B cell (primary cell): ENCODE results near the gene GPR149. TPM values are rescaled to one million over a fixed set of nuclear protein-coding genes. Genes with fewer than 3 reads are reported as not detected.

ENCODE experiments used
- ATAC-seq: fragments of 200-7000 bp; cut with Tn5 transposase; one replicate; pipeline ENCODE4 v1.10.0; 2021; ENCODE audit warnings: low read depth, mild to moderate bottlenecking, moderate number of reproducible peaks, moderate library complexity
- CTCF ChIA-PET: fragments of 350-600 bp; sonication (Branson Sonifier 250); formaldehyde crosslinking; loops from one replicate; lab custom pipeline; 2021; ENCODE audit warnings: antibody characterized with exemption, inconsistent platforms; lab: Charles Lee
- POLR2A ChIA-PET: fragments of 350-600 bp; sonication (Branson Sonifier 250); formaldehyde crosslinking; loops from one replicate; lab custom pipeline; 2021; ENCODE audit warnings: antibody characterized with exemption; lab: Charles Lee
- DNase-seq: peaks from one replicate; pipeline ENCODE4 v3.0.0; 2013
- H2AFZ ChIP-seq: 2 replicates; pipeline ENCODE4 v1.6.1; 2012; ENCODE audit warnings: mild to moderate bottlenecking, low read depth, low read length; ENCODE audit not compliant: insufficient read depth, poor library complexity, severe bottlenecking
- H3K27ac ChIP-seq, 2 donors: 1 replicate in 1 of 2; 2 replicates in 1 of 2; pipeline ENCODE4 v1.5.1; 2012 to 2013; ENCODE audit warnings: low read length in 2 of 2, mild to moderate bottlenecking in 2 of 2, moderate library complexity in 1 of 2
- H3K27me3 ChIP-seq, 4 experiments: fragments of 200-600 bp in 1 of 4; sonication (generic) in 1 of 4; replicated peaks in 1 of 4; 1 replicate in 2 of 4; 2 replicates in 2 of 4; pipeline versions ENCODE4 v1.6.1 to v1.7.0; 2013 to 2016; ENCODE audit warnings: low read length in 3 of 4, mild to moderate bottlenecking in 2 of 4, mixed read lengths in 1 of 4, moderate library complexity in 1 of 4; ENCODE audit not compliant: insufficient read depth in 4 of 4, control insufficient read depth in 3 of 4; ENCODE audit errors: control extremely low read depth in 1 of 4
- H3K36me3 ChIP-seq, 2 experiments: replicated peaks in 1 of 2; 1 replicate in 1 of 2; 2 replicates in 1 of 2; pipeline versions ENCODE4 v1.6.1 to v1.7.1; 2013; ENCODE audit warnings: low read length in 1 of 2; ENCODE audit not compliant: insufficient read depth in 2 of 2, control insufficient read depth in 1 of 2; ENCODE audit errors: control extremely low read depth in 1 of 2, extremely low read depth in 1 of 2
- H3K4me1 ChIP-seq, 2 donors: fragments of 200-600 bp in 1 of 2; sonication (generic) in 1 of 2; 1 replicate in 1 of 2; 2 replicates in 1 of 2; pipeline versions ENCODE4 v1.5.1 to v1.6.1; 2013 to 2017; ENCODE audit warnings: low read length in 2 of 2; ENCODE audit not compliant: control insufficient read depth in 2 of 2, insufficient read depth in 2 of 2
- H3K4me2 ChIP-seq: replicated peaks from 2 replicates; pipeline ENCODE3; 2012; ENCODE audit warnings: mild to moderate bottlenecking, low read depth, low read length; ENCODE audit not compliant: poor library complexity, severe bottlenecking
- H3K4me3 ChIP-seq, 5 experiments: fragments of 200-600 bp in 1 of 5; sonication (generic) in 1 of 5; 1 replicate in 3 of 5; 2 replicates in 2 of 5; pipeline versions ENCODE4 v1.5.1 to v1.7.0; 2011 to 2016; ENCODE audit warnings: low read length in 4 of 5, mild to moderate bottlenecking in 4 of 5, low read depth in 2 of 5, control low read depth in 1 of 5, moderate library complexity in 1 of 5; ENCODE audit not compliant: insufficient read depth in 1 of 5; ENCODE audit errors: control extremely low read depth in 1 of 5, extremely low read depth in 1 of 5
- H3K79me2 ChIP-seq: fragments of 200-600 bp; sonication (generic); one replicate; pipeline ENCODE4 v1.6.0; 2016; ENCODE audit warnings: low read length; ENCODE audit not compliant: control insufficient read depth, insufficient read depth
- H3K9ac ChIP-seq: fragments of 200-600 bp; sonication (generic); 2 replicates; pipeline ENCODE4 v1.6.1; 2017; ENCODE audit warnings: mild to moderate bottlenecking, low read length, moderate library complexity
- H3K9me3 ChIP-seq, 3 donors: one replicate each; pipeline versions ENCODE4 v1.6.1 to v1.7.1; 2013; ENCODE audit warnings: low read length in 2 of 3; ENCODE audit not compliant: control insufficient read depth in 2 of 3, insufficient read depth in 1 of 3; ENCODE audit errors: control extremely low read depth in 1 of 3
- H4K20me1 ChIP-seq: 2 replicates; pipeline ENCODE4 v1.6.0; 2012; ENCODE audit warnings: mild to moderate bottlenecking, low read length; ENCODE audit not compliant: insufficient read depth, control insufficient read depth, poor library complexity, severe bottlenecking
- H3K27ac Mint-ChIP-seq: one replicate; pipeline ENCODE4 v1.8.0; 2021; ENCODE audit warnings: mixed read lengths
- H3K27me3 Mint-ChIP-seq: one replicate; pipeline ENCODE4 v1.8.0; 2021; ENCODE audit warnings: mixed read lengths
- H3K4me1 Mint-ChIP-seq: one replicate; pipeline ENCODE4 v1.8.0; 2021; ENCODE audit warnings: mixed read lengths
- H3K4me3 Mint-ChIP-seq: one replicate; pipeline ENCODE4 v1.8.0; 2021; ENCODE audit warnings: mixed read lengths
- H3K9me3 Mint-ChIP-seq: one replicate; pipeline ENCODE4 v1.8.0; 2022; ENCODE audit warnings: mixed read lengths; ENCODE audit not compliant: insufficient read depth
- CTCF ChIP-seq: fragments of 200-600 bp; IDR thresholded peaks from one replicate; pipeline ENCODE4 v1.8.0; 2022; ENCODE audit warnings: antibody characterized with exemption, mild to moderate bottlenecking
- EZH2 ChIP-seq: IDR thresholded peaks from 2 replicates; pipeline ENCODE4 v1.6.1; 2012; ENCODE audit warnings: borderline replicate concordance, low read depth, mild to moderate bottlenecking, moderate library complexity, low read length; ENCODE audit not compliant: insufficient read depth, poor library complexity, severe bottlenecking
- WGBS: methylation state at CpG from one replicate; pipeline ENCODE4 v1.1.5; 2013; ENCODE audit warnings: missing lambda C conversion rate; ENCODE audit not compliant: insufficient coverage; 5-methylcytosine and 5-hydroxymethylcytosine counted together
- intact Hi-C: fragments of 100-400 bp; cut with micrococcal nuclease; formaldehyde crosslinking; loops from one replicate; pipeline ENCODE4 v1.10.0; 2022
- polyA plus RNA-seq: library from polyadenylated mRNA; depleted of rRNA; stranded (reverse); fragments of >200 nt; gene quantifications from 2 replicates; pipeline ENCODE4 v1.2.3, GENCODE V29; 2012
- total RNA-seq, 2 donors: library from RNA; stranded (reverse); fragments of 120-200 nt in 1 of 2; gene quantifications; 1 replicate in 1 of 2; 2 replicates in 1 of 2; pipeline versions ENCODE4 v1.2.3 to v1.2.4, GENCODE V29; 2013 to 2022

Gene GPR149
- total and polyA plus RNA-seq, 2 donors (not counting 1 experiment from before 2014, with no cell fraction given): not detected

- Histone ChIP-seq H3K79me2 (peaks cover 9% of the 10 kb centered on the region), H3K4me1 (peaks cover 9 to 10% of the 10 kb centered on the region in 2 donors), H3K27ac (no peak overlapping the region), H3K4me2 (no peak overlapping the region), H3K9ac (no peak overlapping the region), H3K36me3 (no peaks in the 10 kb centered on the region), H2AFZ (no peak overlapping the region), H3K9me3 (no peaks in the 10 kb centered on the region), H4K20me1 (no peaks in the 10 kb centered on the region), H3K4me3 (no peak overlapping the region), H3K27me3 (no peaks in the 10 kb centered on the region)
- CTCF ChIA-PET: no interaction called here
- DNase-seq (no peak), ATAC-seq (no peak)
- H3K9me3 Mint-ChIP-seq: no peaks in the 10 kb centered on the region
- peaks cover 15% of the 10 kb centered on the region for H3K27me3 Mint-ChIP-seq
- TF ChIP-seq EZH2 (no peak), CTCF (no peak)
- H3K4me3 Mint-ChIP-seq: no peak overlapping the region
- POLR2A ChIA-PET: no interaction called here
- intact Hi-C loops: no loop called here
- H3K4me1 Mint-ChIP-seq: peaks cover 23% of the 10 kb centered on the region
- no peak overlapping the region for H3K27ac Mint-ChIP-seq
Observed at GRCh38 chr3:154327871-154328270, 102.1 kb downstream of the GPR149 start.

- no CpG with 5 or more reads among the region's 3 CpGs for WGBS
- peak overlapping the region; percentile 97 for H3K9ac ChIP-seq
- Mint-ChIP-seq H3K27me3 (peaks cover 5% of the 10 kb centered on the region), H3K27ac (peak overlapping the region; percentile 98), H3K9me3 (no peaks in the 10 kb centered on the region), H3K4me1 (peaks cover 38% of the 10 kb centered on the region), H3K4me3 (peak overlapping the region; percentile 98)
- H2AFZ ChIP-seq: peak overlapping the region; percentile 80
- peaks cover 39% of the 10 kb centered on the region for H3K79me2 ChIP-seq
- H3K4me2 ChIP-seq: peak overlapping the region; percentile 83
- intact Hi-C loops: loop anchor here (1.0 to 5.0 kb wide), 5 partner anchors 38 to 1545 kb away; partner anchors contain the start of genes C3orf33, GMPS and SLC33A1
- ATAC-seq (no peak), DNase-seq (no peak)
- no peak for TF ChIP-seq EZH2
- no peak for TF ChIP-seq CTCF
- peak overlapping the region in 4 of 5 experiments; percentile 80 to 92 (median 86) for H3K4me3 ChIP-seq
- H3K36me3 ChIP-seq: peaks cover 0 to 5% of the 10 kb centered on the region in 2 experiments
- H3K9me3 ChIP-seq: no peaks in the 10 kb centered on the region
- H3K27ac ChIP-seq: peak overlapping the region; percentile 94 to 98
- ChIA-PET CTCF (interaction anchor here (0.6 to 1.4 kb wide), 4 partner anchors 10 to 1719 kb away, joined by 3 to 4 read pairs (median 3); no protein-coding TSS in a partner anchor), POLR2A (no interaction called here)
- peaks cover 36 to 39% of the 10 kb centered on the region in 2 donors for H3K4me1 ChIP-seq
- H4K20me1 ChIP-seq: peaks cover 21% of the 10 kb centered on the region
- no peaks in the 10 kb centered on the region for H3K27me3 ChIP-seq
Observed at GRCh38 chr3:154324919-154325318, 105.1 kb downstream of the GPR149 start.
